HCT116 (cell line): Measurements from ENCODE around the gene RRAS2. TPM values are rescaled to one million over a fixed set of nuclear protein-coding genes. Genes with fewer than 3 reads are reported as not detected.
A peak's percentile ranks its signal among the peaks of the same experiment; 100 is the strongest.

ENCODE experiments used
- ATAC-seq: fragments of 200-7000 bp; cut with Tn5 transposase; 2 replicates; pipeline ENCODE4 v1.9.1; 2020; ENCODE audit warnings: mild to moderate bottlenecking, moderate library complexity
- BruUV-seq: library from RNA; stranded (reverse); fragments of 400-500 nt; replicated peaks from 2 replicates; lab custom pipeline; 2021; lab: Mats Ljungman, UMichigan
- CTCF ChIA-PET: fragments of 300-600 bp; sonication (Branson Sonifier 250); formaldehyde crosslinking; loops from one replicate; lab custom pipeline; 2021; ENCODE audit warnings: antibody characterized with exemption; lab: Charles Lee
- POLR2A ChIA-PET: fragments of 300-600, 350-600 bp; sonication (Branson Sonifier 250); formaldehyde crosslinking; loops from one replicate; lab custom pipeline; 2021; ENCODE audit warnings: antibody characterized with exemption; lab: Charles Lee
- RAD21 ChIA-PET, 2 experiments: fragments of 300-600 bp; sonication (Branson Sonifier 250); formaldehyde crosslinking; loops; one replicate each; lab custom pipeline; 2023; ENCODE audit warnings: low total read pairs in 2 of 2; ENCODE audit not compliant: uncharacterized antibody in 2 of 2, unreplicated experiment in 2 of 2, low non-redundant PET in 1 of 2; lab: Charles Lee
- DNase-seq: peaks from one replicate; pipeline ENCODE4 v3.0.0-alpha.2; 2010; ENCODE audit warnings: low read depth, low spot score
- H2AFZ ChIP-seq: fragments of 200-600 bp; shearing (Covaris generic), sonication (generic); 2 replicates; pipeline ENCODE4 v1.6.1; 2017; ENCODE audit warnings: low read depth, mixed run types, mixed read lengths, antibody characterized with exemption, low read length; ENCODE audit not compliant: poor library complexity, severe bottlenecking
- H3K27ac ChIP-seq: 2 replicates; pipeline ENCODE4 v1.5.1; 2012; ENCODE audit warnings: low read depth, low read length
- H3K27me3 ChIP-seq: fragments of 200-600 bp; sonication (generic); 2 replicates; pipeline ENCODE4 v1.6.1; 2016; ENCODE audit warnings: mixed run types, low read length, mixed read lengths; ENCODE audit not compliant: insufficient read depth
- H3K36me3 ChIP-seq, 2 experiments: fragments of 200-500 bp in 1 of 2; fragments of 200-600 bp in 1 of 2; sonication (Bioruptor generic) in 1 of 2; sonication (generic) in 1 of 2; 2 replicates each; pipeline versions ENCODE4 v1.5.1 to v1.6.1; 2014 to 2016; ENCODE audit warnings: low read length in 2 of 2, inconsistent platforms in 1 of 2, mixed read lengths in 1 of 2, mixed run types in 1 of 2; ENCODE audit not compliant: insufficient read depth in 2 of 2, control insufficient read depth in 1 of 2
- H3K4me1 ChIP-seq, 2 experiments: fragments of 200-600 bp in 1 of 2; sonication (generic) in 1 of 2; 2 replicates each; pipeline versions ENCODE4 v1.5.1 to v1.6.1; 2012 to 2017; ENCODE audit warnings: low read length in 2 of 2, inconsistent platforms in 1 of 2, mild to moderate bottlenecking in 1 of 2, mixed read lengths in 1 of 2, mixed run types in 1 of 2, moderate library complexity in 1 of 2; ENCODE audit not compliant: insufficient read depth in 2 of 2, control insufficient read depth in 1 of 2
- H3K4me2 ChIP-seq: fragments of 200-600 bp; sonication (generic); 2 replicates; pipeline ENCODE4 v1.6.1; 2017; ENCODE audit warnings: mixed run types, low read length, mixed read lengths
- H3K4me3 ChIP-seq, 2 experiments: fragments of 200-600 bp in 1 of 2; sonication (generic) in 1 of 2; replicated peaks in 1 of 2; 2 replicates each; pipeline ENCODE4 v1.5.1; 2011 to 2016; ENCODE audit warnings: low read length in 2 of 2, control low read depth in 1 of 2, low read depth in 1 of 2, mild to moderate bottlenecking in 1 of 2, mixed read lengths in 1 of 2, mixed run types in 1 of 2
- H3K79me2 ChIP-seq: fragments of 200-600 bp; sonication (generic); 2 replicates; pipeline ENCODE4 v1.6.1; 2017; ENCODE audit warnings: mild to moderate bottlenecking, mixed run types, low read length, moderate library complexity, mixed read lengths; ENCODE audit not compliant: insufficient read depth
- H3K9ac ChIP-seq: fragments of 200-600 bp; sonication (generic); 2 replicates; pipeline ENCODE4 v1.6.1; 2016; ENCODE audit warnings: low read length, mixed read lengths
- H3K9me2 ChIP-seq: fragments of 200-600 bp; sonication (generic), shearing (Covaris generic); 2 replicates; pipeline ENCODE4 v1.6.1; 2017; ENCODE audit warnings: mixed run types, mild to moderate bottlenecking, moderate library complexity; ENCODE audit not compliant: insufficient read depth
- H3K9me3 ChIP-seq, 2 experiments: fragments of 200-500 bp in 1 of 2; fragments of 200-600 bp in 1 of 2; sonication (Bioruptor generic) in 1 of 2; sonication (generic) in 1 of 2; 2 replicates each; pipeline ENCODE4 v1.6.1; 2014 to 2017; ENCODE audit warnings: low read length in 2 of 2, mixed read lengths in 2 of 2, inconsistent platforms in 1 of 2, low read depth in 1 of 2, mild to moderate bottlenecking in 1 of 2, mixed run types in 1 of 2, moderate library complexity in 1 of 2; ENCODE audit not compliant: control insufficient read depth in 1 of 2, insufficient read depth in 1 of 2
- H4K20me1 ChIP-seq: fragments of 200-600 bp; sonication (generic), shearing (Covaris generic); 2 replicates; pipeline ENCODE4 v1.6.1; 2017; ENCODE audit warnings: mixed run types, mild to moderate bottlenecking, moderate library complexity; ENCODE audit not compliant: insufficient read depth
- CBX3 ChIP-seq: IDR thresholded peaks from 2 replicates; pipeline ENCODE4 v1.6.1; 2012; ENCODE audit warnings: low read depth
- CEBPB ChIP-seq: IDR thresholded peaks from 2 replicates; pipeline ENCODE4 v1.6.1; 2012; ENCODE audit warnings: low read depth
- CTCF ChIP-seq, 3 experiments: fragments of 200-600 bp in 1 of 3; sonication (generic) in 1 of 3; IDR thresholded peaks in 2 of 3; conservative IDR thresholded peaks in 1 of 3; 2 replicates each; pipeline ENCODE4 v1.5.1; 2012 to 2017; ENCODE audit warnings: low read depth in 2 of 3, low read length in 2 of 3, antibody characterized with exemption in 1 of 3, borderline replicate concordance in 1 of 3, control low read depth in 1 of 3, mild to moderate bottlenecking in 1 of 3, mixed read lengths in 1 of 3, mixed run types in 1 of 3, moderate library complexity in 1 of 3; ENCODE audit not compliant: insufficient read depth in 1 of 3
- FOSL1 ChIP-seq: IDR thresholded peaks from 2 replicates; pipeline ENCODE4 v1.6.1; 2012; ENCODE audit warnings: low read depth
- JUND ChIP-seq: IDR thresholded peaks from 2 replicates; pipeline ENCODE4 v1.6.1; 2012
- POLR2A ChIP-seq: IDR thresholded peaks from 2 replicates; pipeline ENCODE4 v1.7.0; 2011; ENCODE audit warnings: borderline replicate concordance; ENCODE audit not compliant: insufficient read depth, insufficient read length; ENCODE audit errors: extremely low read depth
- RAD21 ChIP-seq: IDR thresholded peaks from 2 replicates; pipeline ENCODE4 v1.6.1; 2012; ENCODE audit warnings: low read depth, mild to moderate bottlenecking
- REST ChIP-seq: IDR thresholded peaks from 2 replicates; pipeline ENCODE4 v1.6.1; 2012; ENCODE audit warnings: low read depth
- YY1 ChIP-seq: IDR thresholded peaks from 2 replicates; pipeline ENCODE4 v1.6.1; 2011; ENCODE audit warnings: low read length, low read depth, moderate library complexity, mild to moderate bottlenecking; ENCODE audit not compliant: insufficient replicate concordance; ENCODE audit errors: extremely low read depth
- ZNF274 ChIP-seq: fragments of 200-500 bp; sonication (Bioruptor generic); IDR thresholded peaks from 2 replicates; pipeline ENCODE4 v1.6.1; 2014; ENCODE audit warnings: mild to moderate bottlenecking, low read depth, low read length, inconsistent platforms
- intact Hi-C: fragments of 100-400 bp; cut with micrococcal nuclease; formaldehyde crosslinking; loops from 2 replicates; pipeline ENCODE4 v1.10.0; 2022
- total RNA-seq: library from RNA; stranded (reverse); gene quantifications from one replicate; pipeline ENCODE4 v1.2.1, GENCODE V29; 2021; ENCODE audit not compliant: unreplicated experiment
- TF ChIP-seq, protein P1 (sequence below): IDR thresholded peaks from 2 replicates; pipeline ENCODE4 v1.6.1; 2012

RRAS2 gene
- total RNA-seq, 1 experiment from 2014 or later = 54.5 TPM

- Histone ChIP-seq H3K4me3 (no peak overlapping the region), H4K20me1 (no peaks in the 10 kb centered on the region), H3K79me2 (no peaks in the 10 kb centered on the region), H3K9ac (no peak overlapping the region), H3K27me3 (peaks cover 27% of the 10 kb centered on the region; the same call in 1 of the 2 replicates), H3K27ac (no peak overlapping the region), H3K9me2 (no peaks in the 10 kb centered on the region), H3K36me3 (no peaks in the 10 kb centered on the region), H2AFZ (no peak overlapping the region), H3K4me2 (no peak overlapping the region), H3K9me3 (no peaks in the 10 kb centered on the region), H3K4me1 (no peaks in the 10 kb centered on the region)
- CTCF ChIA-PET = interaction anchor here (0.8 to 2.9 kb wide), 5 partner anchors 9 to 477 kb away, joined by 3 to 10 read pairs (median 4); no protein-coding TSS in a partner anchor
- intact Hi-C loops = loop anchor here (1.0 to 10.0 kb wide), 6 partner anchors 101 to 895 kb away; no protein-coding TSS in a partner anchor
- RAD21 ChIA-PET = no interaction called here
- peak; percentile 80 for ATAC-seq
- no TSS peak for BruUV-seq
- POLR2A ChIA-PET = no interaction called here
- TF ChIP-seq RAD21 = peak; percentile 99
- TF ChIP-seq CTCF (IDR thresholded peaks at IDR 0.05 in 2 of 3, conservative IDR thresholded peaks at IDR 0.05 in 1 of 3; ENCODE audit: borderline replicate concordance in 1 of 3, insufficient read depth in 1 of 3, low read depth in 2 of 3, low read length in 2 of 3) = peak; percentile 76 to 98 (median 91)
- no peak for TF ChIP-seq YY1
- DNase-seq = peak; percentile 27
Measured at GRCh38 chr11:14249121-14249963, 109.6 kb downstream of the RRAS2 start.

DNA sequence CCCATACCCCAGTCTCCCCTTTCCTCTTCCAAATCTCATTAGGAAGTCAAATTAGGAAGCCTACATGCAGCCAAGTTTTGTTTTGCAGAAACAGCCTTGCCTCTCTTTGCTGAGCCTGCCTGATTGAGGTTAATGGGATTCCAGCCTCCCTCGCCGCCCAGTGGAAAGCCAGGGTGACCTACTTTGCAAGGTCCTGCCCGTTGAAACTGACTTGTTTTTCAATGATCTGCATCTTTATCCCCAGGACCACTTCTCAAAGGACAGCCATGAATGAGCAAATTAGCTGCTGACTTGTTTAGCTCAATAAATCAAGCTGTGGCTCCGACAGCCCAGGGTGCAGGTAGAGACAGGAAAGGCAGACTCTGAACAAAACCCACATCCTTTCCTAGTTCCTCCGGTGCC, 110.4 kb downstream of the RRAS2 start:
- H3K9ac ChIP-seq = no peak overlapping the region
- CTCF ChIA-PET = interaction anchor here (1.0 kb wide), 1 partner anchor 278 kb away, joined by 3 read pairs; no protein-coding TSS in a partner anchor
- TF ChIP-seq FOSL1 (no peak), REST (no peak), POLR2A (no peak), ZNF274 (no peak), RAD21 (no peak), CEBPB (no peak), CBX3 (no peak), JUND (no peak)
- TF ChIP-seq, protein P1, sequence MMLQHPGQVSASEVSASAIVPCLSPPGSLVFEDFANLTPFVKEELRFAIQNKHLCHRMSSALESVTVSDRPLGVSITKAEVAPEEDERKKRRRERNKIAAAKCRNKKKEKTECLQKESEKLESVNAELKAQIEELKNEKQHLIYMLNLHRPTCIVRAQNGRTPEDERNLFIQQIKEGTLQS = no peak

More for the DNA sequence above, 110.4 kb downstream of the RRAS2 start:
- DNase-seq (no peak), ATAC-seq (no peak)
- intact Hi-C loops = loop anchor here (5.0 to 10.0 kb wide), 2 partner anchors 276 to 894 kb away; no protein-coding TSS in a partner anchor
- POLR2A ChIA-PET = no interaction called here
- RAD21 ChIA-PET = no interaction called here
- Histone ChIP-seq H2AFZ (no peak overlapping the region), H3K9me2 (no peaks in the 10 kb centered on the region), H3K36me3 (no peaks in the 10 kb centered on the region), H3K4me2 (no peak overlapping the region), H4K20me1 (no peaks in the 10 kb centered on the region), H3K4me1 (no peaks in the 10 kb centered on the region), H3K27ac (no peak overlapping the region), H3K27me3 (peaks cover 27% of the 10 kb centered on the region; the same call in 1 of the 2 replicates), H3K9me3 (no peaks in the 10 kb centered on the region), H3K79me2 (no peaks in the 10 kb centered on the region), H3K4me3 (no peak overlapping the region)
- BruUV-seq = no TSS peak
